ENCODE results near the gene CC2D2B.

GRCh38 chr10:95872158-95872711 is 35.5 kb upstream of the CC2D2B start:
- TF ChIP-seq CTCF (IDR thresholded peaks at IDR 0.05) = no peak
- TF ChIP-seq POLR2A (IDR thresholded peaks at IDR 0.05) = no peak

Measured in vagina (tissue), 2 donors.